Activated CD8-positive, alpha-beta T cell treated with anti-CD3 and anti-CD28 coated beads for 36 hours (primary cell): ENCODE results near the gene RMI2. TPM values are rescaled to one million over a fixed set of nuclear protein-coding genes. Genes with fewer than 3 reads are reported as not detected.
"Not testable (repeated sequence)": the region's sequence is repeated elsewhere in the genome, so short reads cannot be mapped to it uniquely, and the experiment has no call there.

ENCODE experiments used
- ATAC-seq: fragments of 200-7000 bp; cut with Tn5 transposase; one replicate; pipeline ENCODE4 v1.10.0; 2021; ENCODE audit warnings: mild to moderate bottlenecking, moderate library complexity
- CTCF ChIA-PET: fragments of 350-600 bp; sonication (Branson Sonifier 250); formaldehyde crosslinking; loops from one replicate; lab custom pipeline; 2021; ENCODE audit warnings: antibody characterized with exemption; lab: Charles Lee
- POLR2A ChIA-PET: fragments of 350-600 bp; sonication (Branson Sonifier 250); formaldehyde crosslinking; loops from one replicate; lab custom pipeline; 2021; ENCODE audit warnings: antibody characterized with exemption; lab: Charles Lee
- DNase-seq: peaks from one replicate; pipeline ENCODE4 v3.0.0-alpha.2; 2020
- H3K27ac Mint-ChIP-seq: one replicate; pipeline ENCODE4 v1.8.0; 2021; ENCODE audit warnings: mild to moderate bottlenecking, mixed read lengths
- H3K27me3 Mint-ChIP-seq: one replicate; pipeline ENCODE4 v1.8.0; 2021; ENCODE audit warnings: mixed read lengths
- H3K36me3 Mint-ChIP-seq: one replicate; pipeline ENCODE4 v1.8.0; 2021; ENCODE audit warnings: low read depth, mixed read lengths
- H3K4me1 Mint-ChIP-seq: one replicate; pipeline ENCODE4 v1.8.0; 2021; ENCODE audit warnings: low read depth, mixed read lengths
- H3K4me3 Mint-ChIP-seq: one replicate; pipeline ENCODE4 v1.8.0; 2021; ENCODE audit warnings: mild to moderate bottlenecking, moderate library complexity, mixed read lengths
- H3K9me3 Mint-ChIP-seq: one replicate; pipeline ENCODE4 v1.8.0; 2021; ENCODE audit warnings: mixed read lengths
- intact Hi-C: fragments of 100-400 bp; cut with micrococcal nuclease; formaldehyde crosslinking; loops from one replicate; pipeline ENCODE4 v1.10.0; 2022
- total RNA-seq, 2 experiments: library from RNA; stranded (reverse); gene quantifications; one replicate each; pipeline ENCODE4 v1.2.3, GENCODE V29; 2021
- TF ChIP-seq, protein P1 (sequence below): fragments of 200-600 bp; IDR thresholded peaks from one replicate; pipeline ENCODE4 v1.8.0; 2022; ENCODE audit warnings: antibody characterized with exemption, mild to moderate bottlenecking

The RMI2 gene
- total RNA-seq, 2 experiments from 2014 or later: 53.1 to 57.7 TPM

DNA sequence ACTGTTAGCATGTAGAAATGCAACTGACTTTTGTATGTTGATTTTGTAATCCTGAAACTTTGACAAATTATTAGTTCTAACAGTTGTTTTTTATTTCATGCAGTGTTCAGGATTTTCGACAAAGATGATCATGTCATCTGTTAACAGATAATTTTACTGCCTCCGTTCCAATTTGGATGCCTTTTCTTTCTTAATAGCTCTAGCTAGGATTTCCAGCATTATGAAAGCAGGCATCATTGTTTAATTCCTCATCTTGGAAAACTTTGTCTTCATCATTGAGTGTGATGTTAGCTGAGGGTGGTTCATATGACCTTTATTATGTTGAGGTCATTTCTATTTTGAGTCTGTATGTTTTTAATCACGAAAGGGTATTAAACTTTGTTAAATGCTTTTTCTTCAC lies 31.9 kb downstream of the RMI2 start:
- H3K4me3 Mint-ChIP-seq: no peak overlapping the region
- ChIA-PET POLR2A (no interaction called here), CTCF (interaction anchor here (1.5 to 3.4 kb wide), 2 partner anchors 19 to 406 kb away, joined by 3 to 14 read pairs; no protein-coding TSS in a partner anchor)
- TF ChIP-seq, protein P1, sequence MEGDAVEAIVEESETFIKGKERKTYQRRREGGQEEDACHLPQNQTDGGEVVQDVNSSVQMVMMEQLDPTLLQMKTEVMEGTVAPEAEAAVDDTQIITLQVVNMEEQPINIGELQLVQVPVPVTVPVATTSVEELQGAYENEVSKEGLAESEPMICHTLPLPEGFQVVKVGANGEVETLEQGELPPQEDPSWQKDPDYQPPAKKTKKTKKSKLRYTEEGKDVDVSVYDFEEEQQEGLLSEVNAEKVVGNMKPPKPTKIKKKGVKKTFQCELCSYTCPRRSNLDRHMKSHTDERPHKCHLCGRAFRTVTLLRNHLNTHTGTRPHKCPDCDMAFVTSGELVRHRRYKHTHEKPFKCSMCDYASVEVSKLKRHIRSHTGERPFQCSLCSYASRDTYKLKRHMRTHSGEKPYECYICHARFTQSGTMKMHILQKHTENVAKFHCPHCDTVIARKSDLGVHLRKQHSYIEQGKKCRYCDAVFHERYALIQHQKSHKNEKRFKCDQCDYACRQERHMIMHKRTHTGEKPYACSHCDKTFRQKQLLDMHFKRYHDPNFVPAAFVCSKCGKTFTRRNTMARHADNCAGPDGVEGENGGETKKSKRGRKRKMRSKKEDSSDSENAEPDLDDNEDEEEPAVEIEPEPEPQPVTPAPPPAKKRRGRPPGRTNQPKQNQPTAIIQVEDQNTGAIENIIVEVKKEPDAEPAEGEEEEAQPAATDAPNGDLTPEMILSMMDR: no peak
- ATAC-seq: no peak
- H3K27me3 Mint-ChIP-seq: no peaks in the 10 kb centered on the region
- no peaks in the 10 kb centered on the region for H3K36me3 Mint-ChIP-seq
- intact Hi-C loops: no loop called here
- no peak for DNase-seq
- no peak overlapping the region for H3K27ac Mint-ChIP-seq
- peaks cover 13% of the 10 kb centered on the region for H3K4me1 Mint-ChIP-seq
- peaks cover 2% of the 10 kb centered on the region for H3K9me3 Mint-ChIP-seq

DNA sequence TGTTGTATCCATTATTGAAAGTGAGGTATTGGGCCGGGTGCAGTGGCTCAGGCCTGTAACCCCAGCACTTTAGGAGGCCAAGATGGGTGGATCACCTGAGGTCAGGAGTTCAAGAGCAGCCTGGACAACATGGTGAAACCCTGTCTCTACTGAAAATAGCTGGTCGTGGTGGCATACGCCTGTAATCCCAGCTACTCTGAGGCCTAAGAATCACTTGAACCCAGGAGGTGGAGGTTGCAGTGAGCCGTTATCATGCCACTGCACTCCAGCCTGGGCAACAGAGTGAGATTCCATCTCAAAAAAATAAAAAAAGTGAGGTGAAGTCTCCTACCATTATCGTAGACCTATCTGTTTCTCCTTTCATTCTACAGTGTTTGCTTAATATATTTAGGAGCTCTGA lies 33.7 kb downstream of the RMI2 start:
- H3K27me3 Mint-ChIP-seq, DNase-seq, intact Hi-C loops, H3K9me3 Mint-ChIP-seq, H3K36me3 Mint-ChIP-seq, H3K4me3 Mint-ChIP-seq, ATAC-seq: not testable (repeated sequence)
- Mint-ChIP-seq H3K4me1 (peaks cover 13% of the 10 kb centered on the region), H3K27ac (peak overlapping the region; percentile 67)
- ChIA-PET CTCF (interaction anchor here (1.0 to 3.4 kb wide), 6 partner anchors 7 to 415 kb away, joined by 3 to 20 read pairs (median 7); no protein-coding TSS in a partner anchor), POLR2A (interaction anchor here (1.0 to 1.2 kb wide), 4 partner anchors 20 to 125 kb away, joined by 3 read pairs; no protein-coding TSS in a partner anchor)

DNA sequence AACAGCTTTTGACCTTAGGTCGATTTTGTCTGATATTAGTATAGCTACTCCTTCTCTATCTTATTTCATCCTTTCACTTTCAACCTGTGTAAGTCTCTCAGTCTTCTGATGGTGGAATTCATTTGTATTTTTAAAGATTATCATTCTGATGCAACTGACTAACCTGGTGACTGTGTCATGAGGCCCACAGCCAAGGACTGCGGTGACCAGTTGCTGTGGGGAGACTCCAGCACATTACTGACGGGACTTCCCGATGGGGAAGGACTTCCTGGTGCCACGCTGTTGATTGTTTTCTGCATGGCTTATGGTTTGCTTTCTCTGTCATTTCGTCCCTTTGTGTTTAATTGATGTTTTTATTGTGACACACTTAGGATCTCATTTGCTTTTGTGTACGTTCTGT lies 34.2 kb downstream of the RMI2 start:
- Mint-ChIP-seq H3K4me3 (no peak overlapping the region), H3K27ac (peak overlapping the region; percentile 67), H3K27me3 (no peaks in the 10 kb centered on the region), H3K4me1 (peaks cover 13% of the 10 kb centered on the region), H3K36me3 (no peaks in the 10 kb centered on the region), H3K9me3 (peaks cover 2% of the 10 kb centered on the region)
- intact Hi-C loops: no loop called here
- peak; percentile 72 for DNase-seq
- CTCF ChIA-PET: interaction anchor here (1.0 to 3.4 kb wide), 6 partner anchors 8 to 415 kb away, joined by 3 to 20 read pairs (median 7); no protein-coding TSS in a partner anchor
- TF ChIP-seq, protein P1: no peak
- POLR2A ChIA-PET: interaction anchor here (1.0 to 1.2 kb wide), 5 partner anchors 20 to 126 kb away, joined by 3 to 4 read pairs (median 3); no protein-coding TSS in a partner anchor
- peak; percentile 93 for ATAC-seq

DNA sequence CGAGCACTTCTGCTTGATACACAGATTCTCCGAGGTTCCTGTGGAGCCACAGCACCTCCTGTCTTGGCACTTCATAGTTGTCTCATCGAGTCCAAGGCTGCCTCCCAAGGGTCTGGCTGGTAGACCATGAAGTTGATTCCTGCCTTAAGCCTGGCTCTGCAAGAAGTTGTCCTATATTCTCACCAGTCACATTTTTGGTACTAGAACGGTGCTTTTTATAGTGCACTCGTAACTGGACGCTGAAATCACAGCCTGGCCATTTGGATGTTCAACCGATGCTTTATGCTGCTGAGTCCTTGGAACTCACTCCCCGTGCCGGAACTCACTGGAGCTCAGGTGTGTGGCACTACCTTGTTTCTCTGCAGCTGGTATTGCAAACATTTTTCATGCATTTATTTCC lies 35.6 kb downstream of the RMI2 start:
- TF ChIP-seq, protein P1: no peak
- Mint-ChIP-seq H3K27ac (no peak overlapping the region), H3K27me3 (no peaks in the 10 kb centered on the region), H3K4me3 (no peak overlapping the region), H3K9me3 (peaks cover 2% of the 10 kb centered on the region), H3K4me1 (peaks cover 13% of the 10 kb centered on the region), H3K36me3 (no peaks in the 10 kb centered on the region)
- ChIA-PET CTCF (interaction anchor here (0.9 to 3.3 kb wide), 4 partner anchors 9 to 27 kb away, joined by 3 to 20 read pairs (median 4); no protein-coding TSS in a partner anchor), POLR2A (no interaction called here)
- DNase-seq: no peak
- intact Hi-C loops: no loop called here
- no peak for ATAC-seq

DNA sequence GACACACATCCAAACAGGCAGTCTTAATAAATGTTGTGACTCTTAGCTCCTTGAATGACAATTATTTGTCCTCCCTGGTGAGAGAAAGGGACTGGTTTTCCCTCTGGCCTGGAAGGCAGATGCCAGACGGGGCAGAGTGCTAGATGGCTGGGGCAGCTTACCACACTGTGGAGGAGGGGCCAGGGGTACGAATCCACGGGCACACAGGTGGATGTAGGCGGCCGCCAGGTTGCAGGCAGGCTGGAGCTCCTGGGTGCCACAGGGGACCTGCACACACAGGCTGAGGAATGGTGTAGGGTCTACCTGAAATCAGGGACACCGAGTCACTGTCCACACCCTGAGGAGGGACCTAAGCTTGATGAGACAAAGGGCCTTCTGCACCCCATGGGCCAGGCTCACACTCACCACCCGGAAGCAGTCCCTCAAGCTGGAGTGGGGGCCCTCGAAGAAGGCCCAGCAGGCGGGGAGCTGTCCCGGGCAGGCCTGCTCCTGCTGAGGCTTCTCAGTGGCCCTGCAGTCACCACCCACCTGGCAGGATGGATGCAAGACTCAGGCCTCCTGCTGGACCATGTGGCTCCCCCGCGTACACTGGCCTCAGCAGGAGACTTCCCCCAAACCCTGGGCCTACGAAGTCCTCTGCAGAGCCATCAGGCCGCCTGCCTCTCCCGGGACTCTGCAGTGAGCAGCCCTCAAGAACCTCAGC lies 38.4 kb downstream of the RMI2 start:
- intact Hi-C loops: no loop called here
- no peaks in the 10 kb centered on the region for H3K36me3 Mint-ChIP-seq
- DNase-seq: no peak
- H3K4me1 Mint-ChIP-seq: peaks cover 11% of the 10 kb centered on the region
- POLR2A ChIA-PET: interaction anchor here (1.4 kb wide), 1 partner anchor 128 kb away, joined by 3 read pairs; the partner anchor contains the start of gene SOCS1
- H3K27me3 Mint-ChIP-seq: no peaks in the 10 kb centered on the region
- no peak for ATAC-seq
- TF ChIP-seq, protein P1: no peak
- no peak overlapping the region for H3K4me3 Mint-ChIP-seq
- H3K9me3 Mint-ChIP-seq: peaks cover under 1% of the 10 kb centered on the region
- CTCF ChIA-PET: interaction anchor here (0.9 to 3.8 kb wide), 7 partner anchors 12 to 429 kb away, joined by 3 to 20 read pairs (median 5); no protein-coding TSS in a partner anchor
- no peak overlapping the region for H3K27ac Mint-ChIP-seq
